ENCODE results near the gene PCGF5.

GRCh38 chr10:91190388-91190870 is 30.0 kb upstream of the PCGF5 start:
- TF ChIP-seq EZH2 (IDR thresholded peaks at IDR 0.05; ENCODE audit: low read depth, low read length, severe bottlenecking) = no peak
- no peak for TF ChIP-seq TEAD4 (IDR thresholded peaks at IDR 0.05; ENCODE audit: low read depth, low read length)
- TF ChIP-seq, protein P1, sequence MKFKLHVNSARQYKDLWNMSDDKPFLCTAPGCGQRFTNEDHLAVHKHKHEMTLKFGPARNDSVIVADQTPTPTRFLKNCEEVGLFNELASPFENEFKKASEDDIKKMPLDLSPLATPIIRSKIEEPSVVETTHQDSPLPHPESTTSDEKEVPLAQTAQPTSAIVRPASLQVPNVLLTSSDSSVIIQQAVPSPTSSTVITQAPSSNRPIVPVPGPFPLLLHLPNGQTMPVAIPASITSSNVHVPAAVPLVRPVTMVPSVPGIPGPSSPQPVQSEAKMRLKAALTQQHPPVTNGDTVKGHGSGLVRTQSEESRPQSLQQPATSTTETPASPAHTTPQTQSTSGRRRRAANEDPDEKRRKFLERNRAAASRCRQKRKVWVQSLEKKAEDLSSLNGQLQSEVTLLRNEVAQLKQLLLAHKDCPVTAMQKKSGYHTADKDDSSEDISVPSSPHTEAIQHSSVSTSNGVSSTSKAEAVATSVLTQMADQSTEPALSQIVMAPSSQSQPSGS (IDR thresholded peaks at IDR 0.05; ENCODE audit: low read length) = no peak
- no peak for TF ChIP-seq CEBPB (IDR thresholded peaks at IDR 0.05; ENCODE audit: low read depth, low read length)
- TF ChIP-seq CTCF (IDR thresholded peaks at IDR 0.05; ENCODE audit: control extremely low read depth in 1 of 3, insufficient read depth in 1 of 3, low read depth in 1 of 3, low read length in 3 of 3) = no peak
- TF ChIP-seq SP4 (IDR thresholded peaks at IDR 0.05; ENCODE audit: low read length) = no peak
- TF ChIP-seq JUND (IDR thresholded peaks at IDR 0.05; ENCODE audit: low read length) = no peak
- TF ChIP-seq BRCA1 (IDR thresholded peaks at IDR 0.05; ENCODE audit: low read depth, low read length) = no peak
- no peak for TF ChIP-seq POLR2A (IDR thresholded peaks at IDR 0.05; ENCODE audit: control extremely low read depth in 1 of 2, low read depth in 2 of 2, low read length in 2 of 2)
- no peak for TF ChIP-seq ATF3 (IDR thresholded peaks at IDR 0.05; ENCODE audit: insufficient read depth, low read depth, low read length)
- TF ChIP-seq SUZ12 (IDR thresholded peaks at IDR 0.05; ENCODE audit: low read length) = no peak
